ENCODE data around the gene RGS9. TPM values are rescaled to one million over a fixed set of nuclear protein-coding genes. Genes with fewer than 3 reads are reported as not detected.

The RGS9 gene
- total and polyA plus RNA-seq, 2 donors: 9.0 to 9.4 TPM

- WGBS: 66% methylated on average over 8 of the region's 8 CpGs
- Histone ChIP-seq H3K36me3 (ENCODE audit: insufficient read depth) (no peaks in the 10 kb centered on the region), H3K4me3 (ENCODE audit: low read depth, low read length) (no peak overlapping the region), H3K27ac (ENCODE audit: low read depth) (no peak overlapping the region), H3K4me1 (ENCODE audit: insufficient read depth) (no peaks in the 10 kb centered on the region)
- no peak for DNase-seq (ENCODE audit: extremely low spot score)
Measured at GRCh38 chr17:65261682-65262636, 124.8 kb downstream of the RGS9 start.

- no peak for DNase-seq (ENCODE audit: extremely low spot score)
- H3K4me3 ChIP-seq (ENCODE audit: low read depth, low read length): no peak overlapping the region
- H3K36me3 ChIP-seq (ENCODE audit: insufficient read depth): no peaks in the 10 kb centered on the region
- no peak overlapping the region for H3K27ac ChIP-seq (ENCODE audit: low read depth)
- no peaks in the 10 kb centered on the region for H3K4me1 ChIP-seq (ENCODE audit: insufficient read depth)
Measured at GRCh38 chr17:65265276-65265675, 128.1 kb downstream of the RGS9 start.

GRCh38 chr17:65268832-65269231 lies 131.7 kb downstream of the RGS9 start:
- Histone ChIP-seq H3K4me3 (ENCODE audit: low read depth, low read length) (no peak overlapping the region), H3K36me3 (ENCODE audit: insufficient read depth) (no peaks in the 10 kb centered on the region), H3K27ac (ENCODE audit: low read depth) (no peak overlapping the region)

GRCh38 chr17:65270499-65271253 lies 133.5 kb downstream of the RGS9 start:
- H3K4me1 ChIP-seq (ENCODE audit: insufficient read depth): no peaks in the 10 kb centered on the region
- no peak overlapping the region for H3K27ac ChIP-seq (ENCODE audit: low read depth)
- H3K36me3 ChIP-seq (ENCODE audit: insufficient read depth): no peaks in the 10 kb centered on the region
- no peak overlapping the region for H3K4me3 ChIP-seq (ENCODE audit: low read depth, low read length)
- 29% methylated on average over 23 of the region's 23 CpGs for WGBS
- DNase-seq (ENCODE audit: extremely low spot score): no peak

More at GRCh38 chr17:65268832-65269231, 131.7 kb downstream of the RGS9 start:
- 92% methylated on average over 2 of the region's 2 CpGs for WGBS
- DNase-seq (ENCODE audit: extremely low spot score): no peak
- H3K4me1 ChIP-seq (ENCODE audit: insufficient read depth): no peaks in the 10 kb centered on the region

- no peak for DNase-seq (ENCODE audit: extremely low spot score)
- 50% methylated on average over 4 of the region's 4 CpGs for WGBS
- Histone ChIP-seq H3K36me3 (ENCODE audit: insufficient read depth) (no peaks in the 10 kb centered on the region), H3K27ac (ENCODE audit: low read depth) (no peak overlapping the region), H3K4me1 (ENCODE audit: insufficient read depth) (no peaks in the 10 kb centered on the region), H3K4me3 (ENCODE audit: low read depth, low read length) (no peak overlapping the region)
Measured at GRCh38 chr17:65271296-65271695, 134.1 kb downstream of the RGS9 start.

Small RNA genes lying within 50 kb of the gene (small RNA-seq; reads per million reads assigned to genes)
- not detected for gene AC060771.1

Other genes with a start within 250 kb of the RGS9 start
- 19.0 TPM for gene LRRC37A3, start 217.9 kb upstream of the RGS9 start, total RNA-seq
- 1.7 TPM for gene LRRC37A3, start 217.9 kb upstream of the RGS9 start, polyA plus RNA-seq
- gene GNA13, start 80.6 kb upstream of the RGS9 start, total RNA-seq: 106 TPM
- 27.8 TPM for gene GNA13, start 80.6 kb upstream of the RGS9 start, polyA plus RNA-seq